GM21390 (cell line): Measurements from ENCODE around the gene DCDC1.

Source experiments
- ATAC-seq: cut with Tn5 transposase; IDR thresholded peaks from one replicate; pipeline ENCODE4 v1.9.1; 2021; ENCODE audit not compliant: unreplicated experiment

Gene DCDC1

GRCh38 chr11:30919389-30920152 is 450.0 kb downstream of the DCDC1 start:
- ATAC-seq, result no peak

GRCh38 chr11:30917859-30918478 is 451.6 kb downstream of the DCDC1 start:
- peak; percentile 68 for ATAC-seq

- no peak for ATAC-seq
Observed at GRCh38 chr11:30917266-30917665, 452.3 kb downstream of the DCDC1 start.

- no peak for ATAC-seq
Observed at GRCh38 chr11:30916764-30917163, 452.8 kb downstream of the DCDC1 start.

- no peak for ATAC-seq
Observed at GRCh38 chr11:30914143-30914762, 455.3 kb downstream of the DCDC1 start.

GRCh38 chr11:30911247-30911646 is 458.3 kb downstream of the DCDC1 start:
- no peak for ATAC-seq

- no peak for ATAC-seq
Observed at GRCh38 chr11:30908857-30909256, 460.7 kb downstream of the DCDC1 start.

GRCh38 chr11:30908272-30908671 is 461.3 kb downstream of the DCDC1 start:
- ATAC-seq, result no peak

GRCh38 chr11:30902929-30903328 is 466.6 kb downstream of the DCDC1 start:
- no peak for ATAC-seq

DNA sequence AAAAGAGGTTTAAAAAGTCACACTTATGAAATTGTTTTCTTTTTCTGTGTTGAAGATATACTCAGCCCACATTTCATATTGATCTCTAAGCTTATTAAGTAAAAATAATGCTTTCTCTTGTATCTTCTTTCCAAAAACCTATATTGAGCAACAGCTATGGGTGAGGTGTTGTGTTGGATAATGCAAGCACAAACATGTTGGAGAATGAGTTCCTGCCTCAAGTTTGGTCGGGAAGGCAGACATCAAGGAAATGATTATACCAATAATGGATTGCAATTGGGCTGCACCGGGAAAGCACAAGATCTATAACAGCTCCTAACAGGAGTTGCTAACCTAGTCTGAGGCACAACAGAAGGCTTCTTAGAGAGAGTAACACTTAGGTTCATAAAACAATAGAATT is 474.5 kb downstream of the DCDC1 start:
- ATAC-seq, result no peak

- no peak for ATAC-seq
Observed at GRCh38 chr11:30893318-30893717, 476.2 kb downstream of the DCDC1 start.

DNA sequence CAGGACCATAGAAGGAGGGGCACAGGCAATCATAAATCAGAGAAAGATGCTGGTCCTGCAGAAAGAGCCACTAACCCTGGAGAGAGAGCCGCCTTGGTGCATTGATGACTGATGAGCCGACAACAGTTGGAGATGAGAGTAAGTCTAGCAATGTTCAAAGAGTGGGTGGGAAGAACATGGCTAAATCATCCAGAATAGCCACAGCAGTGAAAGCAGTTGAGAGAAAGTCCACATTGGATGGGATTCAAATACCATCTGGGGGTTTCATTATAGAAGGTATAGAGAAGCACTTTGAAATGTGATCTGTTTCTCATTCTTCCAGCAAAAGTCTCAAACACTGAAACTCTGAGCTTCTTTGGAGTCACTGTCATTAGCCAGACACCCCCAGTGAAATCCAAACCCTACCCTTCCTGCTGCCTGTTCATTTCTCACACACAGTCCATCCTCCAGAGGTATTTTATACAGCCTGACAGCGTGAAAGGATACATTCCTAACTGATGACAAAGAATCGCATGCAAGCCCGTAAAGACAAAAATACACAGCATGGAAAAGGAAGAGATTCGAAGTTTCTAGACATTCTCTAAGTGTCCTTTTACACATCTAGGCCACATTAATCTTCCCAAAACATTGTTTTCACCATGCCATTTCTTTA is 480.3 kb downstream of the DCDC1 start:
- ATAC-seq, result no peak

- ATAC-seq, result no peak
Observed at GRCh38 chr11:30879322-30880005, 490.1 kb downstream of the DCDC1 start.

DNA sequence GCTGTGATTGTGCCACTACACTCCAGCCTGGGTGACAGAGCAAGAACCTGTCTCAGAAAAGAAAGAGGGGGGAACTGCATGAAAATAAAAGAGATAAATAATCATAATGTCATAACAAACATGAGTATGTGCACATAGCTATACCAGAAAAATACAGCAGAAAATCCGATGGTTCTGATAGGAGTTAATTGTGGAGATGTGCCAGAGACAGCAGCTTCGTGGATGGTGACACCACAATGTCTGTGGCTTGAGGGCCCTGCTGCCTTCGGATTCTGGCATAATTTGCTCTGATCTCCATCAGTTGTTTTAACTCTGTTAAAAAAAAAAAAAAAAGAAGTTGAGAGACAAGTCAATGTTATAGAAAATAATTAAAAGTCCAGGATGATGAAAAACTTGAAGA is 491.1 kb downstream of the DCDC1 start:
- ATAC-seq, result no peak

- no peak for ATAC-seq
Observed at GRCh38 chr11:30876663-30877396, 492.7 kb downstream of the DCDC1 start.

- no peak for ATAC-seq
Observed at GRCh38 chr11:30876228-30876627, 493.3 kb downstream of the DCDC1 start.

DNA sequence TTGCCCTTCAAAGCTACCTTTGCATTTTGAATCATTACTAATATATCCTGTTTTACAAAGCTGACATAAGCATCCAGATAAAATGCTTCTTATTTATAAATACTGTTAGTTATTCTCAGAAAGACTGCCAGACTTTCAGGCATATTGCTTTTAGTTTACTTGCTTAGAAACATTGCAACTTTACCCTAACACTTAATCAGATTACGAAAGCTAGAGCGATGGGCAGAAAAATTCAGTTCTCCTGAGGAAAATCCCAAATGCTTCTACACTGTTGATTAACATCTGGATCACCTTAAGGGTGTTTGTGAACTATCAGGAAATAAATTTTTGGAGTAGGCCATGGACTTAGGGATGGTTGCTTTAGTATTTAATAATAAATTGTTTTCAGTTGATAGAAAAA is 493.7 kb downstream of the DCDC1 start:
- no peak for ATAC-seq

- no peak for ATAC-seq
Observed at GRCh38 chr11:30873924-30874610, 495.5 kb downstream of the DCDC1 start.

DNA sequence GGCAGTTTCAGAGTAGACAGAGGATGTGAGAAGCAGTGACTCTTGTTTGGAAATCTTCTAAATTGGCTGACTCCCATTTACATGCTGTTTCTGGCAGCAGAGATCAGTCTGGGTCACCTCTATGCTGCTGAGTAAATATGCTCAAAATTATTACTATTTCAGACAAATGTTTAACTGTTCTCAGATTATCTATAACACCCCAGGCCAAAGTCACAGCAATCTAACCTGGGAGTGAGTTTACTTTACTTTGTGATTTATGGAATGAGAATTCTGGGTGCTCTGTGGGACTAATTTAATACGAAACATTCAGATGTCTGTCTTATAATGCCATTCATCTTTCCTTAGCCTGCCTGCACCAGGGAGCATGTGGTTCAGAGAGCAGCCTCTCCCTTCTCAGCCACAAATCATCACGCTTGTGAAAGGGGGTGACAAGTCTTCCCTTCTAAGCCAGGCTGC is 500.9 kb downstream of the DCDC1 start:
- no peak for ATAC-seq

- ATAC-seq, result no peak
Observed at GRCh38 chr11:30863209-30863608, 506.3 kb downstream of the DCDC1 start.
